ENCODE measurements around the gene HIP1R.
"Not testable (repeated sequence)": the region's sequence is repeated elsewhere in the genome, so short reads cannot be mapped to it uniquely, and the experiment has no call there.

Gene HIP1R

DNA sequence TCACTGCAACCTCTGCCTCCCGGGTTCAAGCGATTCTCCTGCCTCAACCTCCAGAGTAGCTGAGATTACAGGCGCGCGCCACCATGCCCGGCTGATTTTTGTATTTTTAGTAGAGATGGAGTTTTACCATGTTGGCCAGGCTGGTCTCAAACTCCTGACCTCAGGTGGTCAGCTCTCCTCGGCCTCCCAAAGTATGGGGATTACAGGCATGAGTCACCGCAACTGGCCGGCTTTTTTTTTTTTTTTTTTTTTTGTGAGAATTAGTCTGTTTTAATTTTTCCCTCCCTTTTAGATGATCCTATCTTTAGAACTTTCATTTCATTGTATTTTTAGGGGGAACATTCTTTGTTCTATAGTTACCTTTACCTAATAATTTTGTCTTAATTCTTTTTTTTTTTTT, 30.3 kb upstream of the HIP1R start:
- H3K36me3 ChIP-seq (ENCODE audit: control insufficient read depth, insufficient read depth, low read length); H3K4me3 ChIP-seq (ENCODE audit: extremely low read depth, insufficient read depth, low read length, poor library complexity, severe bottlenecking); H3K27ac ChIP-seq (ENCODE audit: low read depth, low read length, severe bottlenecking); H3K9me3 ChIP-seq (ENCODE audit: control insufficient read depth, low read length); H3K4me1 ChIP-seq (ENCODE audit: control insufficient read depth, insufficient read depth, low read length, poor library complexity, severe bottlenecking): not testable (repeated sequence)
- 94 to 100% methylated on average over 1 to 2 of the region's 9 CpGs for WGBS, 2 experiments (ENCODE audit: insufficient coverage in 2 of 2)

DNA sequence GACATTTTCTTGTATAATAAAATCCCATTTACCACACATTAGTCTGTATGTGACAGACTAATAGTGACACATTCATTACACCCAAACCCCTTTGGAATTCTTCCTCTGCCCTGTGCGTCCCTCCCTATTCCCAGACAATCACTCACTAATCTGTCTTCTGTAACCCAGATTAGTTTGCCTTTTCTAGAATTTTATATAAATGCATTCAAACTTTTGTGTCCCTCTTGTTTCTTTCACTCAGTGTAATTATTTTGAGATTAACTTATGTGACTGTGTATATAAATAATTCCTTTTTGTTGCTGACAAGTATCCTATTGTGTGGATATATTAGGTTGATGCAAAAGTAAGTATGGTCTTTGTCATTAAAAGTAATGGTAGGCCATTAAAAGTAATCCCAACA, 27.6 kb upstream of the HIP1R start:
- H3K4me3 ChIP-seq (ENCODE audit: extremely low read depth, insufficient read depth, low read length, poor library complexity, severe bottlenecking), result no peak overlapping the region
- no peaks in the 10 kb centered on the region for H3K4me1 ChIP-seq (ENCODE audit: control insufficient read depth, insufficient read depth, low read length, poor library complexity, severe bottlenecking)
- H3K9me3 ChIP-seq (ENCODE audit: control insufficient read depth, low read length), result peaks cover 4% of the 10 kb centered on the region
- WGBS, 2 experiments (ENCODE audit: insufficient coverage in 2 of 2), result 86% methylated on average over 1 of the region's 1 CpG; no CpG with 5 or more reads in 1 of the 2 experiments
- H3K27ac ChIP-seq (ENCODE audit: low read depth, low read length, severe bottlenecking), result no peak overlapping the region
- H3K36me3 ChIP-seq (ENCODE audit: control insufficient read depth, insufficient read depth, low read length), result no peaks in the 10 kb centered on the region

DNA sequence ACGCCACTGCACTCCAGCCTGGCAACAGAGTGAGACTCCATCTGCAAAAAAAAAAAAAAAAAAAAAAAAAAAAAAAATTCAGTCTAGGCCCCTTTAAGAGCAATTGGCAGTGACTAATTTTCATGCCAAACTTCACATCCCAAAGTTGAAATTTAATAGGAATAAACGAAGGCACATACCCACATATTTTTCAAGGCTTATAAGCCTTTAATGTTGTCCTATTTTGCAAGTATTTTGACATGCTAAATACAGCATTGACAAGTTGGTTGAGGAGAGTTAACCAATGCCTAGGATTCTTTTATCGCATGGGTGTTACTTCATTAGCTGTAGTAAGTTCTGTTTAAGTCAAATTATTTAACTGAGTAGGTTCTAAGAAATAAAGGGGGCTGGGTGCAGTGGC, 23.5 kb upstream of the HIP1R start:
- Histone ChIP-seq H3K4me1 (ENCODE audit: control insufficient read depth, insufficient read depth, low read length, poor library complexity, severe bottlenecking) (no peaks in the 10 kb centered on the region), H3K9me3 (ENCODE audit: control insufficient read depth, low read length) (peaks cover 4% of the 10 kb centered on the region), H3K36me3 (ENCODE audit: control insufficient read depth, insufficient read depth, low read length) (no peaks in the 10 kb centered on the region), H3K27ac (ENCODE audit: low read depth, low read length, severe bottlenecking) (no peak overlapping the region), H3K4me3 (ENCODE audit: extremely low read depth, insufficient read depth, low read length, poor library complexity, severe bottlenecking) (no peak overlapping the region)
- 92 to 100% methylated on average over 1 to 2 of the region's 3 CpGs for WGBS, 2 experiments (ENCODE audit: insufficient coverage in 2 of 2)

DNA sequence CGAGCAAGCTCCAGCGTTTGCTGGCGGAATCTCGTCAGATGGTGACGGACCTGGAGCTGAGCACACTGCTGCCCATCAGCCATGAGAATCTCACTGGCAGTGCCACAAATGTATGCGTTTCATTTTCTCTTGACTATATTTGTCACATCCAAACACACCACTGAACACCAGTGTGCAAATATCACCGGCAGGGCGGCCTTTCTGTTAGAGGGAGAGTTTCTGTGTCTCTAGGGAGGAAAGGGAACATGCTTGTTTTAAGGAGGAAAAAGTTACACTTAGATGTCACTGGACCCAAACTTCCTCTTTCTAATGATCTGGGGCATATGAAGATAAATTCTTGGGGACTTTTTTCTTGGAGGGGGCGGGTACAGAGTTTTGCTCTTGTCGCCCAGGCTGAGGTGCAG, 21.9 kb upstream of the HIP1R start:
- Histone ChIP-seq H3K4me3 (ENCODE audit: extremely low read depth, insufficient read depth, low read length, poor library complexity, severe bottlenecking) (no peak overlapping the region), H3K4me1 (ENCODE audit: control insufficient read depth, insufficient read depth, low read length, poor library complexity, severe bottlenecking) (no peaks in the 10 kb centered on the region), H3K27ac (ENCODE audit: low read depth, low read length, severe bottlenecking) (no peak overlapping the region), H3K36me3 (ENCODE audit: control insufficient read depth, insufficient read depth, low read length) (no peaks in the 10 kb centered on the region), H3K9me3 (ENCODE audit: control insufficient read depth, low read length) (peaks cover 4% of the 10 kb centered on the region)
- 97% methylated on average over 6 to 7 of the region's 10 CpGs for WGBS, 2 experiments (ENCODE audit: insufficient coverage in 2 of 2)

DNA sequence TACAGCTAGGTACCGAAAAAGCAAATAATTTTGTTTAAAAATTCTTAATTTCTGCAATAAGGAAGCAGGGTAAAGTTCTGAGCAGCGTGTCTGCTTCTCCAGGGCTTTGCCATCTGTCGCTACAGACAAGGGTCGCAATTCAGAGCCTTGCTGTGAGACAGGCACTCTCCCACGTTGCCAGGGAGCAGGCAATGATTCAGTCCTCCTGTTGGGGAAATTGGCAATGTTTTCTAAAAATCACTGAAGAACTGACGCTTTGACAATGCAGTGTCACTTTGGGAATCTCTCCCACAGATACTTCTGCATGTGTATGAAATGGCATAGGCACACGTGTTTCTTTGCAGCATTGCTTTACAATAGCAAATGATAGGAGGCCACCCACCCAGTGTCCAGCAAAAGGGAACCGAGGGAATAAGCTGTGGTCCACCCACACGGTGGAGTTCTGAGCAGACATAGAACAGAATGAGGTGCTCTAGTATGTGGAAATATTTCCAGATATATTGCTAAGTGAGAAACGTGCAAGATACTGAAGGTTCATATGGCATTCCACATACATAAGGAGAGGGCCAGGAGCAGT, 16.0 kb upstream of the HIP1R start:
- Histone ChIP-seq H3K36me3 (ENCODE audit: control insufficient read depth, insufficient read depth, low read length) (no peaks in the 10 kb centered on the region), H3K4me3 (ENCODE audit: extremely low read depth, insufficient read depth, low read length, poor library complexity, severe bottlenecking) (no peak overlapping the region), H3K4me1 (ENCODE audit: control insufficient read depth, insufficient read depth, low read length, poor library complexity, severe bottlenecking) (no peaks in the 10 kb centered on the region), H3K27ac (ENCODE audit: low read depth, low read length, severe bottlenecking) (no peak overlapping the region), H3K9me3 (ENCODE audit: control insufficient read depth, low read length) (no peaks in the 10 kb centered on the region)
- WGBS, 2 experiments (ENCODE audit: insufficient coverage in 2 of 2), result 81 to 90% methylated on average over 9 to 10 of the region's 10 CpGs

DNA sequence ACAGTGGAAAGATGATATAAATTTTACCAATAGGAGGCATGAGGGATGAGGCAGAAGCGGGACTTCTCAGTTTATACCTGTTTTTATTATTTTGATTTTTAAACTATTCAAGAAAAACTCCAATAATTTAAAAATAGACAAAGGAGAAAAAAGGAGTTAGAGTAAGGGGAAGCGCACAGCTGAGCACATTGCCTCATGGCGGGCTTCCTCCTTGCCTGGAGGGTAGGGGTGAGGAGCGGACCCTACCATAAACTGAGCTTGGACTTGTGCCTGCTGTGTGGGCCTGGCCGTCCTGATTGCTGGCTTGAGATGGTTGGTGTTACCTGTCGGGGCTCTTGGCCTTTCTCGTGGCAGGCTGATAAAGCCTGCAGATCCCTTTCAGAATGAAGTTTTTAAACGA, 15.1 kb upstream of the HIP1R start:
- Histone ChIP-seq H3K9me3 (ENCODE audit: control insufficient read depth, low read length) (no peaks in the 10 kb centered on the region), H3K36me3 (ENCODE audit: control insufficient read depth, insufficient read depth, low read length) (no peaks in the 10 kb centered on the region), H3K27ac (ENCODE audit: low read depth, low read length, severe bottlenecking) (no peak overlapping the region), H3K4me3 (ENCODE audit: extremely low read depth, insufficient read depth, low read length, poor library complexity, severe bottlenecking) (no peak overlapping the region), H3K4me1 (ENCODE audit: control insufficient read depth, insufficient read depth, low read length, poor library complexity, severe bottlenecking) (no peaks in the 10 kb centered on the region)
- WGBS, 2 experiments (ENCODE audit: insufficient coverage in 2 of 2), result 84 to 87% methylated on average over 6 to 7 of the region's 8 CpGs

DNA sequence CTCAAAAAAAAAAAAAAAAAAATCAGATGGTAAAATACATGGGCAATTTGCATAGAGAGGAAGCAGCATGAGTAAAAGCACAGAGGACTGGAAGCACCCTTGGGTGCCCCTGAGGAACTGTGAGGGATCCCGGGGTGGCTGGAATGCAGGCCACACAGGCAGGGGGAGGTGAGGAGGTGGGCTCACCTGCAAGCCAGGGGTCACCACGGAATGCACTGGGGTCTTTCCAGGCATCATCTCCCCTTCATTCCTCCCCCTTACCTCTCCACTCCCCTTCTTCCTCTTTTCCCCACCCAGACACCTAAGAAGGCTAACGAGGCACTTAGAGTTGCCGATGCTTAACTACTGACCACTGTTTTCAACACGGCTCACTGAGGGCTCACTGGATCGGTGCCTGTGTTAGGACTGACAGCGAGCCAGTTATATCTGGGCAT, 14.4 kb upstream of the HIP1R start:
- no peak overlapping the region for H3K4me3 ChIP-seq (ENCODE audit: extremely low read depth, insufficient read depth, low read length, poor library complexity, severe bottlenecking)
- no peak overlapping the region for H3K27ac ChIP-seq (ENCODE audit: low read depth, low read length, severe bottlenecking)
- H3K9me3 ChIP-seq (ENCODE audit: control insufficient read depth, low read length), result no peaks in the 10 kb centered on the region
- H3K36me3 ChIP-seq (ENCODE audit: control insufficient read depth, insufficient read depth, low read length), result no peaks in the 10 kb centered on the region
- WGBS, 2 experiments (ENCODE audit: insufficient coverage in 2 of 2), result 78% methylated on average over 7 of the region's 7 CpGs
- no peaks in the 10 kb centered on the region for H3K4me1 ChIP-seq (ENCODE audit: control insufficient read depth, insufficient read depth, low read length, poor library complexity, severe bottlenecking)

DNA sequence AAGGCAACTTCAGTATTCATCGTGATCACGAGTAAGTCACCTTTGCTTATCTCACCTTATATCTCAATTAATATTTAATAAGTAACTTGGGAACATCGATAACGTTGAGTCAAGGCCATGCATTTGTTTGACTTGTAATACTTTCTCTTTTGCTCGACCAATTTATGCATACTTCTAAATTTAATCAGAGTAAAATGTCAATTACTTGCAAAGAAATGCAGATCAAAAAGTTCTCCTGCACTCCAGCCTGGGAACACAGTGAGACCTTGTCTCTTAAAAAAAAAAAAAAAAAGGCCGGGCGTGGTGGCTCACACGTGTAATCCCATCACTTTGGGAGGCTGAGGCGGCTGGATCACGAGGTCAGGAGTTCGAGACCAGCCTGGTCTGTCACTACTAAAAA, 11.8 kb upstream of the HIP1R start:
- no peaks in the 10 kb centered on the region for H3K36me3 ChIP-seq (ENCODE audit: control insufficient read depth, insufficient read depth, low read length)
- 80 to 94% methylated on average over 1 to 3 of the region's 11 CpGs for WGBS, 2 experiments (ENCODE audit: insufficient coverage in 2 of 2)
- no peaks in the 10 kb centered on the region for H3K4me1 ChIP-seq (ENCODE audit: control insufficient read depth, insufficient read depth, low read length, poor library complexity, severe bottlenecking)
- H3K4me3 ChIP-seq (ENCODE audit: extremely low read depth, insufficient read depth, low read length, poor library complexity, severe bottlenecking), result no peak overlapping the region
- no peak overlapping the region for H3K27ac ChIP-seq (ENCODE audit: low read depth, low read length, severe bottlenecking)
- no peaks in the 10 kb centered on the region for H3K9me3 ChIP-seq (ENCODE audit: control insufficient read depth, low read length)

DNA sequence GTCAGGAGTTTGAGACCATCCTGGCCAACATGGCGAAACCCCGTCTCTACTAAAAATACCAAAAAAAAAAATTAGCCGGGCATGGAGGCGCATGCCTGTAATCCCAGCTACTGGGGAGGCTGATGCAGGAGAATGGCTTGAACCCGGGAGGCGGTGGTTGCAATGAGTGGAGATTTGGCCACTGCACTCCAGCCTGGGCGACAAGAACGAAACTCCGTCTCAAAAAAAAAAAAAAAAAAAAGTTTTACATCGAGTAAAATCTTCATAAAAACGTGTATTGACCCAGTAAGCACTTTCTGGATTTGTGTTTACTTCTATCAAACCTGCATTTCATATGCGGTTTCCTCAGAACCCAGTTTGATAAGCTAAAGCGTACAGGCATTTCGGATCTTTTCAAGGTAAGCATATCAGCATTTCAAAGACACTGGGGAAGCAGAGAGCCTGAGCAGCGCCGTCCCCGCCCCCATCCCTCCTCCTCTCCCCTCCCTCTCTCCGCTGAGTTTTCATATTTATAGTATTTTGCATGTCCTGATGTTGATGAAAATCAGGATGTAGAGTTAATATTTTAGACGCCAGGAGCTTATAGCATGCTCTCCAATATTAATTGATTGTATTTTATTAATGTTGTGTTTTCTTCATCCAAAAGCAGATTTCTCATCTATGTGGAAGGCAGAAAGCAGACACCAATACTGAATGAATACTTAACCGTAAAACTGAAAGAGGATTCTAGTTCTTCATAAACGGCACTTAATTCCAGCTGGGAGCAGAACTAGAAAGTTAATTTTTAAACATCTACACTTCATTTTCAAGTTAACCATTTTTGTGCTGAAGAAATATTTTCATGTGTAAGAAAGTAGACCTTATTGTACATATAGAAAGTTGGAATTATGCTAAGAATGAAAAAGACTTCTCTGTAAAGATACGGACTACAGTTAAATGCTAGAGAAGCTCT, 9.2 kb upstream of the HIP1R start:
- 3 to 35% methylated on average over 5 to 11 of the region's 22 CpGs for WGBS, 2 experiments (ENCODE audit: insufficient coverage in 2 of 2)
- Histone ChIP-seq H3K36me3 (ENCODE audit: control insufficient read depth, insufficient read depth, low read length) (no peaks in the 10 kb centered on the region), H3K4me3 (ENCODE audit: extremely low read depth, insufficient read depth, low read length, poor library complexity, severe bottlenecking) (no peak overlapping the region), H3K27ac (ENCODE audit: low read depth, low read length, severe bottlenecking) (no peak overlapping the region), H3K9me3 (ENCODE audit: control insufficient read depth, low read length) (no peaks in the 10 kb centered on the region), H3K4me1 (ENCODE audit: control insufficient read depth, insufficient read depth, low read length, poor library complexity, severe bottlenecking) (no peaks in the 10 kb centered on the region)

DNA sequence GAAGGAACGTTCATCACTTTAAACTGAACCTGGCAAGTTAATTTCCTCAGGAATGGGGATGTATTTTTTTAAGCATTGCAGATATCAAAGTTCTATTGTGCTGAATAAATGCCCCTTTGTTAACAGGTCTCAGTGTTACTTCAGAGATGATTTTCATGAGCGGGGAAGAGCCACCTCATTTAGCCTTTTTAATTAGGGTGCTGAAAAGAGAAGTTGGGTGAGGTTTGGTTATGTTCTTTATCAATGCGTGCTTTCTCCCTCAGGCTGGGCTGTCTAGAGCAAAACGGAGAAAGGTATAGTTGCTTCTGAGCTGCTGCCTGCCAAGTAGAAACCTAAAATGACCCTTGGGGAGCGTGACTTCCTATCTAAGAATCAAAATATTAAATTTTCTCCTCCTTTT, 8.0 kb upstream of the HIP1R start:
- no peaks in the 10 kb centered on the region for H3K9me3 ChIP-seq (ENCODE audit: control insufficient read depth, low read length)
- WGBS, 2 experiments (ENCODE audit: insufficient coverage in 2 of 2), result 80 to 100% methylated on average over 1 to 2 of the region's 5 CpGs

More for the DNA sequence above, 8.0 kb upstream of the HIP1R start:
- no peak overlapping the region for H3K4me3 ChIP-seq (ENCODE audit: extremely low read depth, insufficient read depth, low read length, poor library complexity, severe bottlenecking)
- H3K27ac ChIP-seq (ENCODE audit: low read depth, low read length, severe bottlenecking), result no peak overlapping the region
- no peaks in the 10 kb centered on the region for H3K36me3 ChIP-seq (ENCODE audit: control insufficient read depth, insufficient read depth, low read length)
- H3K4me1 ChIP-seq (ENCODE audit: control insufficient read depth, insufficient read depth, low read length, poor library complexity, severe bottlenecking), result no peaks in the 10 kb centered on the region
